KMS-11 (cell line): ENCODE measurements around the gene CAPN9.

Experiments used
- H2AFZ ChIP-seq: fragments of 200-600 bp; sonication (generic); 2 replicates; pipeline ENCODE4 v1.6.1; 2016; ENCODE audit warnings: antibody characterized with exemption, mixed run types, low read depth
- H3K27ac ChIP-seq: fragments of 200-600 bp; sonication (generic); 2 replicates; pipeline ENCODE4 v1.6.1; 2016; ENCODE audit warnings: mild to moderate bottlenecking, mixed run types
- H3K27me3 ChIP-seq: fragments of 200-600 bp; sonication (generic); 2 replicates; pipeline ENCODE4 v1.6.1; 2017; ENCODE audit warnings: mild to moderate bottlenecking, low read depth, mixed run types, moderate library complexity; ENCODE audit not compliant: insufficient read depth
- H3K36me3 ChIP-seq: fragments of 200-600 bp; sonication (generic); 2 replicates; pipeline ENCODE4 v1.6.1; 2017; ENCODE audit warnings: mild to moderate bottlenecking, mixed run types; ENCODE audit not compliant: insufficient read depth
- H3K4me1 ChIP-seq: fragments of 200-600 bp; sonication (generic); 2 replicates; pipeline ENCODE4 v1.6.1; 2016; ENCODE audit warnings: mild to moderate bottlenecking, low read depth, mixed run types; ENCODE audit not compliant: poor library complexity, severe bottlenecking
- H3K4me2 ChIP-seq: fragments of 200-600 bp; sonication (generic); 2 replicates; pipeline ENCODE4 v1.7.0; 2016; ENCODE audit warnings: mild to moderate bottlenecking, mixed run types
- H3K4me3 ChIP-seq: fragments of 200-600 bp; sonication (generic); IDR thresholded peaks from 2 replicates; pipeline ENCODE4 v1.6.1; 2017; ENCODE audit warnings: low read depth, low read length, mixed read lengths; ENCODE audit not compliant: insufficient read depth
- H3K79me2 ChIP-seq: fragments of 200-600 bp; sonication (generic); 2 replicates; pipeline ENCODE4 v1.6.1; 2016; ENCODE audit warnings: low read depth, mixed run types; ENCODE audit not compliant: insufficient read depth
- H3K9ac ChIP-seq: fragments of 200-600 bp; sonication (generic); 2 replicates; pipeline ENCODE4 v1.6.1; 2016; ENCODE audit warnings: mild to moderate bottlenecking, mixed run types
- H4K20me1 ChIP-seq: fragments of 200-600 bp; sonication (generic); 2 replicates; pipeline ENCODE4 v1.6.1; 2016; ENCODE audit warnings: mild to moderate bottlenecking, mixed run types; ENCODE audit not compliant: insufficient read depth
- CTCF ChIP-seq: fragments of 200-600 bp; sonication (generic); conservative IDR thresholded peaks from 2 replicates; pipeline ENCODE4 v1.6.1; 2017; ENCODE audit warnings: low read depth, mild to moderate bottlenecking, antibody characterized with exemption, low read length, moderate library complexity, mixed read lengths

CAPN9 gene

GRCh38 chr1:230737622-230738262, 9.4 kb upstream of the CAPN9 start:
- Histone ChIP-seq H3K27me3 (no peaks in the 10 kb centered on the region), H3K4me3 (no peak overlapping the region), H4K20me1 (no peaks in the 10 kb centered on the region), H3K4me1 (no peaks in the 10 kb centered on the region), H3K79me2 (no peaks in the 10 kb centered on the region), H2AFZ (no peak overlapping the region), H3K27ac (no peak overlapping the region), H3K4me2 (no peak overlapping the region), H3K9ac (no peak overlapping the region), H3K36me3 (no peaks in the 10 kb centered on the region)
- TF ChIP-seq CTCF, result no peak

- Histone ChIP-seq H3K79me2 (no peaks in the 10 kb centered on the region), H3K4me1 (no peaks in the 10 kb centered on the region), H4K20me1 (no peaks in the 10 kb centered on the region), H3K4me3 (no peak overlapping the region), H3K27me3 (no peaks in the 10 kb centered on the region), H3K4me2 (no peak overlapping the region), H3K9ac (no peak overlapping the region), H2AFZ (no peak overlapping the region), H3K36me3 (no peaks in the 10 kb centered on the region), H3K27ac (no peak overlapping the region)
- no peak for TF ChIP-seq CTCF
Observed at GRCh38 chr1:230739564-230740290, 7.5 kb upstream of the CAPN9 start.

GRCh38 chr1:230743899-230744298, 3.3 kb upstream of the CAPN9 start:
- Histone ChIP-seq H3K4me2 (no peak overlapping the region), H3K4me1 (no peaks in the 10 kb centered on the region), H4K20me1 (no peaks in the 10 kb centered on the region), H3K9ac (no peak overlapping the region), H3K4me3 (no peak overlapping the region), H2AFZ (no peak overlapping the region), H3K36me3 (no peaks in the 10 kb centered on the region), H3K27me3 (no peaks in the 10 kb centered on the region), H3K79me2 (no peaks in the 10 kb centered on the region), H3K27ac (no peak overlapping the region)
- TF ChIP-seq CTCF, result no peak

- Histone ChIP-seq H4K20me1 (no peaks in the 10 kb centered on the region), H3K4me3 (no peak overlapping the region), H2AFZ (no peak overlapping the region), H3K79me2 (no peaks in the 10 kb centered on the region), H3K27ac (no peak overlapping the region), H3K4me1 (no peaks in the 10 kb centered on the region), H3K27me3 (no peaks in the 10 kb centered on the region), H3K36me3 (no peaks in the 10 kb centered on the region), H3K4me2 (no peak overlapping the region), H3K9ac (no peak overlapping the region)
- no peak for TF ChIP-seq CTCF
Observed at GRCh38 chr1:230744382-230744781, 2.8 kb upstream of the CAPN9 start.
